Hematopoietic multipotent progenitor cell (in vitro differentiated cells): Measurements from ENCODE around the gene IGSF3. TPM values are rescaled to one million over a fixed set of nuclear protein-coding genes. Genes with fewer than 3 reads are reported as not detected.

Experiments used
- DNase-seq, 3 donors: peaks; one replicate each; pipeline ENCODE4 v3.0.0-alpha.2; 2011 to 2015; ENCODE audit warnings: low read depth in 2 of 3, low spot score in 2 of 3
- total RNA-seq: library from RNA; depleted of rRNA; stranded (reverse); fragments of >200 nt; gene quantifications from one replicate; pipeline ENCODE4 v1.2.3, GENCODE V29; 2012

IGSF3 gene
- total RNA-seq, 1 donor, result 0.27 TPM

GRCh38 chr1:116686723-116687352 lies 19.3 kb upstream of the IGSF3 start:
- no peak for DNase-seq

DNA sequence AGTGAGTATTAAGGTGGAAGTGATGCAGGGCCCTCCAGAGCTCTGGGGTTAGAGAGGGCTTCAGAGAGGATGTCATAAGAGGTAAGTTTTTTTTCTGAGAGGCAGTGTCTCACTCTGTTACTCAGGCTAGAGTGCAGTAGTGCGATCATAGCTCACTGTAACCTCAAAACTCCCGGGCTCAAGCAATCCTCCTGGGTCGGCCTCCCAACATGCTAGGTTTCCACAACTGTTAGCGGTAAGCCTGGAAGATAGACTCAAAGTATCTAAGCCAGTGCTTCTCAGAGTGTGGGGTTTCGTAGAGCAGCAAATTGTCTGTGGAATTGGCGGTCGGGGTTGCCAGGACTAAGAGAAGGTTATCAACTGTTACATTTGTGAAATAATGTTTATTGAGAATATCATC lies 18.6 kb upstream of the IGSF3 start:
- no peak for DNase-seq

DNA sequence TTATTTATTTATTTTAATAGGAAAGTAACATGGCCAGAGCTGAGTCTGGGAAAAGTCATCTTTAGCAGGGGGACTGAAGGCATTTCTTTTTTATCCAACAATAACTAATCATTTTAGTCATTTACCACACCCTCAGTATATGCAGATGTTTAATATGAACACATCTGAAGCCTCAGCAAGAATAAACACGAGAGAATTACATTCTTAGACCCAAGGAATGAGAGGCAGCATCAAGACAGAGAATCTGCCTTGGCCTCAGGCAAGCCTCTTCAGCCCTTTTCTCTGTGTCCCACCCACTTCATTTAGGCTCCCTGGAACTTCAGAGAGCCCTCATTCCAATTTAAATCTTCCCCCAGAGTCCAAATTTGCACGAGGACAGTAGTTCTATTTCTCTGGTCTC lies 17.0 kb upstream of the IGSF3 start:
- no peak for DNase-seq

GRCh38 chr1:116682641-116683221 lies 15.2 kb upstream of the IGSF3 start:
- DNase-seq, result no peak

GRCh38 chr1:116681343-116681899 lies 13.9 kb upstream of the IGSF3 start:
- no peak for DNase-seq

DNA sequence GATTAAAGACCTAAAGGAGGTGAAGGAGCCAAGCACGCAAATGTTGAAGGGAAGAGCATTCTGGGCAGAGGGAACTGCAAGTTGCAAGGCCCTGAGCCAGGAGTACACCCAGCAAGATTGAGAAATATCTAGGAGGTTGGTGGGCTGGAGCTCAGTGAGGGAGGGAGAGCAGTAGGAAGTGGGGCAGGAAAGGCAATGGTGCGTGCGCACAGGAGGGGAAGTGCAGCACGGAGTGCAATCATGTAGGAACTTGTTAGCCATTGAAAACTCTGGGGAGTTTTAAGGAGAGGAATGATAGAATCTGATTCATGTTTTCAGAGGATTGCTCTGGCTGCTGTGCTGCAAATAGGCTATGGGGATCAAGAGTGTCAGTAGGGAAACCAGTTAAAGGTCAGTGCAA lies 13.2 kb upstream of the IGSF3 start:
- DNase-seq, result no peak

- DNase-seq, result peak in 1 of 3 donors; percentile 41
These were observed 12.5 kb upstream of the IGSF3 start for GRCh38 chr1:116679828-116680628.

DNA sequence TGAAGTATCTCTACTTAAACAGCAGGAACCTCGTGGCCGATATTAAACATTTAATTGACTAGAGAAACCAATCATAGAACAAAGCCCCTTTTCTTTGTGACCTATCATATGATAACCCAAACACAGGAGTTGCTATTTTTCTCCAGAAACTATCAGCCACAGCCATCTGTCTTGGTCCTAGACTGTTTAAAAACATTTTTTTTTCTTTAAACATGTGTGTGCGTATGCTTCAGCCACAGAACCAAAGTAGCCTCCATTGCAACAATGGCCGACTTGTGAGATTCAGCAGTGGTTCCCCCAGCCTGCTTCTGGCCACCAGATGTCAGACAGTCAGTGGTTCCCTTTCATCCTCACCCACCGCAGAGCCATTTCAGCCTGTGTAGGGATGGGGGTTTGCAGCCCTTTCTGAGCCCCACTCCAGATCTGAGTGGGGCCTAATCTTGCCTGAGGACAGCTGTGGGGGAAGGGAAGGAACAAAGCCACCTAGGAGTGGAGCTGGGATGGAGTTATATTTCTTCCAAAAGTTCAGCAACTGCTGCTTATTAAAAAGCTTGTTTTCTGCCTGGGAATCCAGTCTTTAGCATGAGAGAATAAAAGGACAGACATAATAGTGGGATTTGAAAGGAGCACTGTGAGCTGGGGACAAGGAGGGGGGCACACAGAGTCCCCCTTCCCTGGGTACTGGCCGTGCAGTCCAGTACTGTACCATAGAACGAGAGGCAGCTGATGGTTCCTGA lies 11.7 kb upstream of the IGSF3 start:
- DNase-seq, result peak in 1 of 3 donors; percentile 26

- DNase-seq, result no peak
These were observed 11.2 kb upstream of the IGSF3 start for GRCh38 chr1:116678732-116679090.

DNA sequence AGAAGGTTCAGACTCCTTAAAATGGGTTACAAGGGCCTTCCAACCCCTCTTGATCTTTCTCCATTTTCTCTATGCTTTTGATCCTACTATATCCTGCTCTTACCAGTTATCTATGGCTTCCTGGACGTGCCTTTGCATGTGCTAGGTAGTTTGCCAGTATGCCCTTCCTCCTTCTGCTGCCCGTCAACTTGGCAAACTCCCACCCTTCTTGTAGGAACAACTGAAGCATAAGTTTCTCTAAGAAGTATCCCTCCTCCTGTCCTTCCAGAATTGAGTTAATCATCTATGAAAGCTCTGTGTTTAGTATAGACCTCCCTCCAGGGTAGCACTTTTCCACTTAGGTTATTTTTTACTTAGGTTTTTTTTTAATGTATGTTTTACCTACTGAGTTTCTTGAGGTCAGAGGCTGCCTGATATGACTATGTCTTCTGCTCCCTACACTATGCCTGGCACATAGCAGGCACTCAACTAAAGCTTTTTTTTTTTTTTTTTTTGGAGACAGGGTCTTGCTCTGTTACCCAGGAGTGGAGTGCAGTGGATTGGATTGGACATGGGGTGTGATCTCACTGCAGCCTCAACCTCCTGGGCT lies 10.0 kb upstream of the IGSF3 start:
- DNase-seq, result no peak

DNA sequence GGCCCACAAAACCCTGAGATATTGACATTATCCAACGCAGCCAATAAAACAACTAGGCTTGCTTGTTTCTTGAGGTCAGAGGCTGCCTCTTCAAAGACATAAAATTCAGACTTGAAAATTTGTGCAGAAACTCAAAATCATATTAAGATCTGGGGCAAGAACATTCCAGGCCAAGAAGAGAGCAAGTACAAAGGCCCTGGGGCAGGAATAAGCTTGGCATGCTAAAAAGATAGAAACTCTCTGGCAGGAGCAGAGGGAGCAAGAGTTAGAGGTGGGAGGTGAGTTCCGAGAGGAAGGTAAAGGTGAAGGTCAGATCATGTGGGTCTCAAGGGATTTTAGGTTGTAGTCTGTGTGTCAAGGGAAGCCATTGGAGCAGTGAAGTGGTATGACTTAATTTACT lies 8.8 kb upstream of the IGSF3 start:
- DNase-seq, result no peak

DNA sequence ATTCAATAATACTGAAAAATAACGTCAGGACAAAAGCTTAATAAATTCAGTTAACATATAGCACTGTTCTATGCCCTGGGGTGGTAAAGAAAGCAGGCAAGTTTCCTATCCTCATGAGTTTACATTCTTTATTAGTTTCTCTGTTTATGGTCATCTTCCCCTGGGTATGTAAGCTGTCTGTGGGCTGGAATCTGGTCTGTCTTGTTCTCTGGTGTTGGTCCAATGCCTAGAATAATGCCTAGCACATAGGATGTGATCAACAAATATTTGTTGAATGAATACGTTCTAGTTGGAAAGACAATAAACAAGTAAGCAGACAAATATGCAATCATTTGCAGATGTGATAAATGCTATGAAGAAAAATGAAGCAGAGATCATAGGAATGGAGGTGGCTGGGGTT lies 7.2 kb upstream of the IGSF3 start:
- no peak for DNase-seq

- no peak for DNase-seq
These were observed 6.5 kb upstream of the IGSF3 start for GRCh38 chr1:116674011-116674531.

DNA sequence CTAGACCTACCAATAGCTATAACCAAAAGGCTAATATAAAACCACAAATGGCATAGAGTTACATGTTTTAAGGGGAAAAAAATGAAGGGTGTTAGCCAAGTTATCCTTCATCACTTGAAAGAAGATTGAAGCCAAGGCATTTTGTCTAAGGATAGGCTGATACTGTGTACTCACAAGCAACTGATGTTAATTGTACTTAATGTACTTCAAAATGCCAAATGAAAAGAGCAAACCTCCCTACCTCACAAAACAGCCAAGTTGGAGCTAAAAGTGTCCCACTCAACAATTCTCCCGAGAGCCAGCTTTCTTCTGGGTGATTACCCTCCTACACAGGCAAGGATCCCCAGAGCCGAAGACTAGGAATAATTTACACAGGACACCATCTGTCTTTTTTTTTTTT lies 4.4 kb upstream of the IGSF3 start:
- DNase-seq, result no peak

GRCh38 chr1:116671072-116671760 lies 3.7 kb upstream of the IGSF3 start:
- no peak for DNase-seq

DNA sequence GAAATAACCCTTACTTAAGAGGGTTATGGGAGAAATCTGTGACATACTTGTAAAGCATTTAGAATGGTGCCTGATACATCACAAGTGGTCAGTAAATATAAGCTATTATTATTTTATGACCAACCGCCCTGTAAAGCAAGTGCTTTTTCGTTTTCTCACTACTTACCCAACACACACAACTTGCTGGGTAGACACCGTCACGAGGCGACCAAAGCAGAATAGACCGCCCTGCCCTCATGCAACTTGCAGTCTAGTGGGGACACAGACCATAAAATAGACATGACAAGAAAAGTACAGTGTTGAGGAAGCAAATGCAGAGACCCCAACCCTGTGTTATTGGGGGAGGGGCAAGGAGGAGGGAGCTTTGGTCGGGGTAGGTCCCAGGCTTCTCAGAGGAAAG lies 744 bp upstream of the IGSF3 start:
- no peak for DNase-seq

DNA sequence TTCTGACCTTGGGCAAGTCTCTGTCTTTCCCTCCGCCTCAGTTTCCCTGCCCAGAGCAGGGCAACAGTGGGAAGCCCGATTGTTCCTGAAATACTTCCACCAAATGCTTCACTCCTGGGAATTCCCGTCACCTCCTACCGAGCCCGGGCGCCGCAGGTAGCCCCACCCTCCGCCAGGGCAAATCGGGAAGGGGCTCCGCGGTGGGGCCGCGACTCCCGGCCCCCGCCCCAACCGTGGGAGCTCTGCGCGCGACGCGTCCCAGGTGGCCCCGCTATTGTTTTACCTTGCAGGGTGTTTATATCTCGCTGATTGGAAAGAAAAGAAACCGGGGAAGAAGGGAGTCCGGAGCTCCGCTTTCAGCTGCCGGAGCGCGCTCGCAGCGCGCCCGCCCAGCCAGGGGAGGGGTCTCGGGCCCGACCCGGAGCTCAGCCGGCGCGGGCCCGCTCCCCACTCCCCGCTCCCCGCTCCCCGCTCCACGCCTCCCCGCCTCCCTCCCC lies 407 bp downstream of the IGSF3 start:
- DNase-seq, result no peak

- DNase-seq, result no peak
These were observed 1.1 kb downstream of the IGSF3 start for GRCh38 chr1:116666187-116667077.

DNA sequence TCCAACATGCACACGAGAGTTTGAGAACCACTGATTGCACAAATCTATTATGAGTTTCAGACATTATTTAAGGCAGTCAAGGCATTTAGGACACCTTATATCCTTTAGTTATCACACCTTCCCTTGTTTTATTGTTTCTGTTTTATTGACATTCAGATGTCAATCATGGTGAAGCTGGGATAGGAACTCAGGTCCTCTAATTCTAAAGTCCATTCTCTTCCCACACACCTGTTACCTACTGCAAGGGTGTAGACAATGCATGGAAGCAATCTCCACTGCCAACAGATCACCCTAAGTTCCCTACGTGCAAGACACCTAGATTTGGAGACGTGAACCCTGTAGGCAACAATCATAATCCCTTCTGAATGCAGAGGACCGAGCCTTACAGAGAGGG lies 2.6 kb downstream of the IGSF3 start:
- no peak for DNase-seq
